IMR-90 (cell line): ENCODE results near the gene PINK1. TPM values are rescaled to one million over a fixed set of nuclear protein-coding genes. Genes with fewer than 3 reads are reported as not detected.

Experiments
- ATAC-seq: fragments of 200-7000 bp; cut with Tn5 transposase; 2 replicates; pipeline ENCODE4 v1.9.1; 2020; ENCODE audit warnings: low read depth, mild to moderate bottlenecking, moderate library complexity
- BruUV-seq: library from RNA; stranded (reverse); fragments of 400-500 nt; replicated peaks from 2 replicates; lab custom pipeline; 2021; lab: Mats Ljungman, UMichigan
- CTCF ChIA-PET: fragments of 300-600 bp; formaldehyde crosslinking; extraction: SDS; loops from one replicate; lab custom pipeline; 2021; ENCODE audit warnings: antibody characterized with exemption; lab: Yijun Ruan, JAX
- POLR2A ChIA-PET: fragments of 300-600 bp; sonication (Branson Sonifier 250); formaldehyde crosslinking; loops from one replicate; lab custom pipeline; 2022; ENCODE audit warnings: antibody characterized with exemption; ENCODE audit not compliant: unreplicated experiment; lab: Charles Lee
- DNase-seq: peaks from one replicate; pipeline ENCODE4 v3.0.0; 2013
- H2AFZ ChIP-seq: replicated peaks from 2 replicates; pipeline ENCODE3; 2013; ENCODE audit warnings: low read length, mild to moderate bottlenecking; ENCODE audit not compliant: poor library complexity
- H2AK5ac ChIP-seq: 2 replicates; pipeline ENCODE4 v1.6.1; 2013; ENCODE audit warnings: low read depth, low read length, inconsistent platforms
- H2AK9ac ChIP-seq: replicated peaks from 2 replicates; pipeline ENCODE3; 2013; ENCODE audit warnings: mild to moderate bottlenecking, low read depth, low read length, moderate library complexity; ENCODE audit not compliant: poor library complexity
- H2BK120ac ChIP-seq: 2 replicates; pipeline ENCODE4 v1.6.1; 2013; ENCODE audit warnings: low read depth, low read length, inconsistent platforms
- H2BK15ac ChIP-seq: 3 replicates; pipeline ENCODE4 v1.6.1; 2013; ENCODE audit warnings: low read depth, low read length, inconsistent platforms
- H2BK20ac ChIP-seq: 2 replicates; pipeline ENCODE4 v1.6.1; 2013; ENCODE audit warnings: low read depth, mild to moderate bottlenecking, inconsistent platforms, low read length, moderate library complexity
- H2BK5ac ChIP-seq: 2 replicates; pipeline ENCODE4 v1.6.1; 2013; ENCODE audit warnings: mild to moderate bottlenecking, low read depth, low read length, inconsistent platforms; ENCODE audit not compliant: poor library complexity, severe bottlenecking
- H3K14ac ChIP-seq: replicated peaks from 2 replicates; pipeline ENCODE4 v1.6.1; 2013; ENCODE audit warnings: low read depth, low read length, inconsistent platforms
- H3K18ac ChIP-seq: 2 replicates; pipeline ENCODE4 v1.6.1; 2013; ENCODE audit warnings: low read depth, low read length, control low read depth
- H3K23ac ChIP-seq: 2 replicates; pipeline ENCODE4 v1.6.1; 2013; ENCODE audit warnings: low read depth, low read length, inconsistent platforms
- H3K27ac ChIP-seq: 2 replicates; pipeline ENCODE4 v1.5.1; 2013; ENCODE audit warnings: mild to moderate bottlenecking, control low read depth, low read length; ENCODE audit not compliant: insufficient read depth
- H3K27me3 ChIP-seq: 2 replicates; pipeline ENCODE4 v1.6.1; 2013; ENCODE audit warnings: low read length; ENCODE audit not compliant: control insufficient read depth, insufficient read depth
- H3K36me3 ChIP-seq: 2 replicates; pipeline ENCODE4 v1.6.1; 2013; ENCODE audit warnings: low read length, mixed read lengths; ENCODE audit not compliant: control insufficient read depth, insufficient read depth
- H3K4ac ChIP-seq: 2 replicates; pipeline ENCODE4 v1.6.1; 2013; ENCODE audit warnings: low read depth, low read length, inconsistent platforms
- H3K4me1 ChIP-seq: 2 replicates; pipeline ENCODE4 v1.6.1; 2013; ENCODE audit warnings: low read length, mixed read lengths; ENCODE audit not compliant: control insufficient read depth, insufficient read depth
- H3K4me2 ChIP-seq: 2 replicates; pipeline ENCODE4 v1.6.1; 2013; ENCODE audit warnings: low read depth, mild to moderate bottlenecking, control low read depth, low read length, moderate library complexity
- H3K4me3 ChIP-seq: 2 replicates; pipeline ENCODE4 v1.5.1; 2013; ENCODE audit warnings: low read depth, mild to moderate bottlenecking, control low read depth, low read length, moderate library complexity; ENCODE audit not compliant: insufficient read depth
- H3K56ac ChIP-seq: 2 replicates; pipeline ENCODE4 v1.6.1; 2013; ENCODE audit warnings: low read length, inconsistent platforms; ENCODE audit not compliant: insufficient read depth; ENCODE audit errors: extremely low read depth
- H3K79me1 ChIP-seq, 2 experiments: 2 replicates each; pipeline ENCODE4 v1.6.1; 2013; ENCODE audit warnings: low read length in 2 of 2, inconsistent platforms in 1 of 2, low read depth in 1 of 2
- H3K9ac ChIP-seq: 2 replicates; pipeline ENCODE4 v1.6.1; 2013; ENCODE audit warnings: low read depth, low read length, control low read depth
- H3K9me1 ChIP-seq: 2 replicates; pipeline ENCODE4 v1.6.1; 2013; ENCODE audit warnings: low read length, inconsistent platforms; ENCODE audit not compliant: insufficient read depth
- H3K9me3 ChIP-seq: 2 replicates; pipeline ENCODE4 v1.6.1; 2013; ENCODE audit warnings: low read length; ENCODE audit not compliant: control insufficient read depth, insufficient read depth
- H4K20me1 ChIP-seq: 2 replicates; pipeline ENCODE4 v1.6.1; 2013; ENCODE audit warnings: low read length, inconsistent platforms; ENCODE audit not compliant: insufficient read depth
- H4K5ac ChIP-seq: 2 replicates; pipeline ENCODE4 v1.6.1; 2013; ENCODE audit warnings: mild to moderate bottlenecking, low read depth, low read length, control low read depth
- H4K8ac ChIP-seq, 2 experiments: 2 replicates each; pipeline ENCODE4 v1.6.1; 2013; ENCODE audit warnings: low read depth in 2 of 2, low read length in 2 of 2, control low read depth in 1 of 2, inconsistent platforms in 1 of 2
- H4K91ac ChIP-seq: 2 replicates; pipeline ENCODE4 v1.6.1; 2013; ENCODE audit warnings: low read depth, low read length, inconsistent platforms; ENCODE audit not compliant: insufficient read depth
- CEBPB ChIP-seq: IDR thresholded peaks from 2 replicates; pipeline ENCODE4 v1.6.1; 2012; ENCODE audit warnings: low read depth, low read length, improper control_type of control experiment
- CTCF ChIP-seq: conservative IDR thresholded peaks from 2 replicates; pipeline ENCODE4 v1.5.1; 2012; ENCODE audit warnings: mild to moderate bottlenecking, low read depth, low read length, improper control_type of control experiment
- SMC3 ChIP-seq: fragments of 150-350 bp; IDR thresholded peaks from 2 replicates; pipeline ENCODE4 v1.6.1; 2016; ENCODE audit warnings: low read depth, mild to moderate bottlenecking, antibody characterized with exemption, low read length, moderate library complexity
- USF2 ChIP-seq: fragments of 150-350 bp; IDR thresholded peaks from 2 replicates; pipeline ENCODE4 v1.6.1; 2017; ENCODE audit warnings: mild to moderate bottlenecking, antibody characterized with exemption, low read length, low read depth
- WGBS, 2 experiments: methylation state at CpG; one replicate each; pipeline versions ENCODE4 v1.1.5 to v1.1.7; 2013; ENCODE audit warnings: missing lambda C conversion rate in 2 of 2; ENCODE audit not compliant: insufficient read length in 1 of 2; ENCODE audit errors: extremely low coverage in 2 of 2; 5-methylcytosine and 5-hydroxymethylcytosine counted together
- dilution Hi-C: fragments of 300-500 bp; cut with HindIII; formaldehyde crosslinking; loops from one replicate; pipeline ENCODE4 v1.14.3; 2018; ENCODE audit warnings: low sequenced_read_pairs; ENCODE audit not compliant: unreplicated experiment
- in situ Hi-C: fragments of 300-500 bp; cut with MboI; formaldehyde crosslinking; loops from 3 replicates; pipeline ENCODE4 v1.14.3; 2019; ENCODE audit warnings: low sequenced_read_pairs, inconsistent platforms, mixed read lengths
- intact Hi-C: fragments of 100-400 bp; cut with micrococcal nuclease; formaldehyde crosslinking; loops from 2 replicates; pipeline ENCODE4 v1.10.0; 2022
- polyA plus RNA-seq, 3 experiments: library from polyadenylated mRNA; depleted of rRNA; stranded (reverse); fragments of >200 nt; gene quantifications; 2 replicates each; pipeline ENCODE4 v1.2.3, GENCODE V29; 2012; ENCODE audit warnings: low replicate concordance in 1 of 3
- total RNA-seq: library from RNA; depleted of rRNA; stranded (reverse); fragments of >200 nt; gene quantifications from 2 replicates; pipeline ENCODE4 v1.2.3, GENCODE V29; 2012

PINK1 gene
- total and polyA plus RNA-seq, 2 of the 4 experiments (the other 2 are of a cell fraction): 52.9 to 55.2 TPM

GRCh38 chr1:20610970-20611369, 22.3 kb upstream of the PINK1 start:
- Histone ChIP-seq H3K9me3 (no peaks in the 10 kb centered on the region), H2AK5ac (no peak overlapping the region), H3K4me3 (no peak overlapping the region), H3K56ac (no peak overlapping the region), H3K36me3 (no peaks in the 10 kb centered on the region), H4K91ac (no peak overlapping the region), H3K27ac (no peak overlapping the region), H4K5ac (no peak overlapping the region), H3K4ac (no peak overlapping the region), H2AFZ (no peak overlapping the region), H2BK120ac (no peak overlapping the region; the same call in 1 of the 2 replicates), H2BK15ac (no peak overlapping the region), H2BK5ac (no peak overlapping the region), H4K20me1 (no peaks in the 10 kb centered on the region), H2AK9ac (no peak overlapping the region), H3K23ac (no peak overlapping the region), H3K14ac (no peak overlapping the region), H2BK20ac (no peak overlapping the region), H3K4me2 (no peak overlapping the region), H3K4me1 (peaks cover 10% of the 10 kb centered on the region), H3K9ac (no peak overlapping the region), H3K27me3 (no peaks in the 10 kb centered on the region), H4K8ac (no peak overlapping the region), H3K9me1 (peaks cover 10% of the 10 kb centered on the region), H3K79me1 (no peaks in the 10 kb centered on the region), H3K18ac (no peak overlapping the region)
- ATAC-seq: no peak
- BruUV-seq: no TSS peak
- TF ChIP-seq USF2 (no peak), CEBPB (no peak), CTCF (no peak), SMC3 (no peak)
- ChIA-PET POLR2A (no interaction called here), CTCF (no interaction called here)
- intact Hi-C loops: no loop called here
- no peak for DNase-seq
- in situ Hi-C loops: no loop called here
- dilution Hi-C loops: no loop called here
- WGBS, 2 experiments: no CpG with 5 or more reads among the region's 2 CpGs
